IMR-90 (cell line): ENCODE data around the gene PLPP4. TPM values are rescaled to one million over a fixed set of nuclear protein-coding genes. Genes with fewer than 3 reads are reported as not detected.

Experiments
- ATAC-seq: fragments of 200-7000 bp; cut with Tn5 transposase; 2 replicates; pipeline ENCODE4 v1.9.1; 2020; ENCODE audit warnings: low read depth, mild to moderate bottlenecking, moderate library complexity
- BruUV-seq: library from RNA; stranded (reverse); fragments of 400-500 nt; replicated peaks from 2 replicates; lab custom pipeline; 2021; lab: Mats Ljungman, UMichigan
- CTCF ChIA-PET: fragments of 300-600 bp; formaldehyde crosslinking; extraction: SDS; loops from one replicate; lab custom pipeline; 2021; ENCODE audit warnings: antibody characterized with exemption; lab: Yijun Ruan, JAX
- POLR2A ChIA-PET: fragments of 300-600 bp; sonication (Branson Sonifier 250); formaldehyde crosslinking; loops from one replicate; lab custom pipeline; 2022; ENCODE audit warnings: antibody characterized with exemption; ENCODE audit not compliant: unreplicated experiment; lab: Charles Lee
- DNase-seq: peaks from one replicate; pipeline ENCODE4 v3.0.0; 2013
- H2AFZ ChIP-seq: replicated peaks from 2 replicates; pipeline ENCODE3; 2013; ENCODE audit warnings: low read length, mild to moderate bottlenecking; ENCODE audit not compliant: poor library complexity
- H2AK5ac ChIP-seq: 2 replicates; pipeline ENCODE4 v1.6.1; 2013; ENCODE audit warnings: low read depth, low read length, inconsistent platforms
- H2AK9ac ChIP-seq: replicated peaks from 2 replicates; pipeline ENCODE3; 2013; ENCODE audit warnings: mild to moderate bottlenecking, low read depth, low read length, moderate library complexity; ENCODE audit not compliant: poor library complexity
- H2BK120ac ChIP-seq: 2 replicates; pipeline ENCODE4 v1.6.1; 2013; ENCODE audit warnings: low read depth, low read length, inconsistent platforms
- H2BK15ac ChIP-seq: 3 replicates; pipeline ENCODE4 v1.6.1; 2013; ENCODE audit warnings: low read depth, low read length, inconsistent platforms
- H2BK20ac ChIP-seq: 2 replicates; pipeline ENCODE4 v1.6.1; 2013; ENCODE audit warnings: low read depth, mild to moderate bottlenecking, inconsistent platforms, low read length, moderate library complexity
- H2BK5ac ChIP-seq: 2 replicates; pipeline ENCODE4 v1.6.1; 2013; ENCODE audit warnings: mild to moderate bottlenecking, low read depth, low read length, inconsistent platforms; ENCODE audit not compliant: poor library complexity, severe bottlenecking
- H3K14ac ChIP-seq: replicated peaks from 2 replicates; pipeline ENCODE4 v1.6.1; 2013; ENCODE audit warnings: low read depth, low read length, inconsistent platforms
- H3K18ac ChIP-seq: 2 replicates; pipeline ENCODE4 v1.6.1; 2013; ENCODE audit warnings: low read depth, low read length, control low read depth
- H3K23ac ChIP-seq: 2 replicates; pipeline ENCODE4 v1.6.1; 2013; ENCODE audit warnings: low read depth, low read length, inconsistent platforms
- H3K27ac ChIP-seq: 2 replicates; pipeline ENCODE4 v1.5.1; 2013; ENCODE audit warnings: mild to moderate bottlenecking, control low read depth, low read length; ENCODE audit not compliant: insufficient read depth
- H3K27me3 ChIP-seq: 2 replicates; pipeline ENCODE4 v1.6.1; 2013; ENCODE audit warnings: low read length; ENCODE audit not compliant: control insufficient read depth, insufficient read depth
- H3K36me3 ChIP-seq: 2 replicates; pipeline ENCODE4 v1.6.1; 2013; ENCODE audit warnings: low read length, mixed read lengths; ENCODE audit not compliant: control insufficient read depth, insufficient read depth
- H3K4ac ChIP-seq: 2 replicates; pipeline ENCODE4 v1.6.1; 2013; ENCODE audit warnings: low read depth, low read length, inconsistent platforms
- H3K4me1 ChIP-seq: 2 replicates; pipeline ENCODE4 v1.6.1; 2013; ENCODE audit warnings: low read length, mixed read lengths; ENCODE audit not compliant: control insufficient read depth, insufficient read depth
- H3K4me2 ChIP-seq: 2 replicates; pipeline ENCODE4 v1.6.1; 2013; ENCODE audit warnings: low read depth, mild to moderate bottlenecking, control low read depth, low read length, moderate library complexity
- H3K4me3 ChIP-seq: 2 replicates; pipeline ENCODE4 v1.5.1; 2013; ENCODE audit warnings: low read depth, mild to moderate bottlenecking, control low read depth, low read length, moderate library complexity; ENCODE audit not compliant: insufficient read depth
- H3K56ac ChIP-seq: 2 replicates; pipeline ENCODE4 v1.6.1; 2013; ENCODE audit warnings: low read length, inconsistent platforms; ENCODE audit not compliant: insufficient read depth; ENCODE audit errors: extremely low read depth
- H3K79me1 ChIP-seq, 2 experiments: 2 replicates each; pipeline ENCODE4 v1.6.1; 2013; ENCODE audit warnings: low read length in 2 of 2, inconsistent platforms in 1 of 2, low read depth in 1 of 2
- H3K9ac ChIP-seq: 2 replicates; pipeline ENCODE4 v1.6.1; 2013; ENCODE audit warnings: low read depth, low read length, control low read depth
- H3K9me1 ChIP-seq: 2 replicates; pipeline ENCODE4 v1.6.1; 2013; ENCODE audit warnings: low read length, inconsistent platforms; ENCODE audit not compliant: insufficient read depth
- H3K9me3 ChIP-seq: 2 replicates; pipeline ENCODE4 v1.6.1; 2013; ENCODE audit warnings: low read length; ENCODE audit not compliant: control insufficient read depth, insufficient read depth
- H4K20me1 ChIP-seq: 2 replicates; pipeline ENCODE4 v1.6.1; 2013; ENCODE audit warnings: low read length, inconsistent platforms; ENCODE audit not compliant: insufficient read depth
- H4K5ac ChIP-seq: 2 replicates; pipeline ENCODE4 v1.6.1; 2013; ENCODE audit warnings: mild to moderate bottlenecking, low read depth, low read length, control low read depth
- H4K8ac ChIP-seq, 2 experiments: 2 replicates each; pipeline ENCODE4 v1.6.1; 2013; ENCODE audit warnings: low read depth in 2 of 2, low read length in 2 of 2, control low read depth in 1 of 2, inconsistent platforms in 1 of 2
- H4K91ac ChIP-seq: 2 replicates; pipeline ENCODE4 v1.6.1; 2013; ENCODE audit warnings: low read depth, low read length, inconsistent platforms; ENCODE audit not compliant: insufficient read depth
- BHLHE40 ChIP-seq: fragments of 150-350 bp; IDR thresholded peaks from 2 replicates; pipeline ENCODE4 v1.6.1; 2016; ENCODE audit warnings: mild to moderate bottlenecking, low read depth, low read length
- CEBPB ChIP-seq: IDR thresholded peaks from 2 replicates; pipeline ENCODE4 v1.6.1; 2012; ENCODE audit warnings: low read depth, low read length, improper control_type of control experiment
- CHD1 ChIP-seq: IDR thresholded peaks from 2 replicates; pipeline ENCODE4 v1.6.1; 2012; ENCODE audit warnings: low read depth, low read length, improper control_type of control experiment
- CTCF ChIP-seq: conservative IDR thresholded peaks from 2 replicates; pipeline ENCODE4 v1.5.1; 2012; ENCODE audit warnings: mild to moderate bottlenecking, low read depth, low read length, improper control_type of control experiment
- ELK1 ChIP-seq: fragments of 150-350 bp; IDR thresholded peaks from 2 replicates; pipeline ENCODE4 v1.6.1; 2016; ENCODE audit warnings: low read depth, mild to moderate bottlenecking, low read length, moderate library complexity, borderline replicate concordance
- FOS ChIP-seq: fragments of 150-350 bp; IDR thresholded peaks from 2 replicates; pipeline ENCODE4 v1.6.1; 2016; ENCODE audit warnings: low read depth, low read length
- MAFK ChIP-seq: IDR thresholded peaks from 2 replicates; pipeline ENCODE4 v1.6.1; 2012; ENCODE audit warnings: low read depth, low read length, improper control_type of control experiment
- MAZ ChIP-seq: IDR thresholded peaks from 2 replicates; pipeline ENCODE4 v1.6.1; 2012; ENCODE audit warnings: low read depth, mild to moderate bottlenecking, low read length, improper control_type of control experiment, moderate library complexity, borderline replicate concordance
- MXI1 ChIP-seq: IDR thresholded peaks from 2 replicates; pipeline ENCODE4 v1.6.1; 2012; ENCODE audit warnings: low read depth, mild to moderate bottlenecking, low read length, moderate library complexity, borderline replicate concordance
- NFE2L2 ChIP-seq: fragments of 150-350 bp; IDR thresholded peaks from 2 replicates; pipeline ENCODE4 v1.6.1; 2016; ENCODE audit warnings: low read depth, mild to moderate bottlenecking, low read length
- POLR2A ChIP-seq: IDR thresholded peaks from 2 replicates; pipeline ENCODE4 v1.6.1; 2012; ENCODE audit warnings: mild to moderate bottlenecking, low read depth, low read length
- RAD21 ChIP-seq: IDR thresholded peaks from 2 replicates; pipeline ENCODE4 v1.6.1; 2012; ENCODE audit warnings: low read length, improper control_type of control experiment
- RCOR1 ChIP-seq: IDR thresholded peaks from 2 replicates; pipeline ENCODE4 v1.6.1; 2012; ENCODE audit warnings: mild to moderate bottlenecking, low read length, improper control_type of control experiment; ENCODE audit not compliant: insufficient replicate concordance
- RFX5 ChIP-seq: IDR thresholded peaks from 2 replicates; pipeline ENCODE4 v1.8.0; 2012; ENCODE audit warnings: low read depth, mild to moderate bottlenecking, low read length, moderate library complexity
- SMC3 ChIP-seq: fragments of 150-350 bp; IDR thresholded peaks from 2 replicates; pipeline ENCODE4 v1.6.1; 2016; ENCODE audit warnings: low read depth, mild to moderate bottlenecking, antibody characterized with exemption, low read length, moderate library complexity
- USF2 ChIP-seq: fragments of 150-350 bp; IDR thresholded peaks from 2 replicates; pipeline ENCODE4 v1.6.1; 2017; ENCODE audit warnings: mild to moderate bottlenecking, antibody characterized with exemption, low read length, low read depth
- WGBS, 2 experiments: methylation state at CpG; one replicate each; pipeline versions ENCODE4 v1.1.5 to v1.1.7; 2013; ENCODE audit warnings: missing lambda C conversion rate in 2 of 2; ENCODE audit not compliant: insufficient read length in 1 of 2; ENCODE audit errors: extremely low coverage in 2 of 2; 5-methylcytosine and 5-hydroxymethylcytosine counted together
- dilution Hi-C: fragments of 300-500 bp; cut with HindIII; formaldehyde crosslinking; loops from one replicate; pipeline ENCODE4 v1.14.3; 2018; ENCODE audit warnings: low sequenced_read_pairs; ENCODE audit not compliant: unreplicated experiment
- in situ Hi-C: fragments of 300-500 bp; cut with MboI; formaldehyde crosslinking; loops from 3 replicates; pipeline ENCODE4 v1.14.3; 2019; ENCODE audit warnings: low sequenced_read_pairs, inconsistent platforms, mixed read lengths
- intact Hi-C: fragments of 100-400 bp; cut with micrococcal nuclease; formaldehyde crosslinking; loops from 2 replicates; pipeline ENCODE4 v1.10.0; 2022
- polyA plus RNA-seq, 3 experiments: library from polyadenylated mRNA; depleted of rRNA; stranded (reverse); fragments of >200 nt; gene quantifications; 2 replicates each; pipeline ENCODE4 v1.2.3, GENCODE V29; 2012; ENCODE audit warnings: low replicate concordance in 1 of 3
- total RNA-seq: library from RNA; depleted of rRNA; stranded (reverse); fragments of >200 nt; gene quantifications from 2 replicates; pipeline ENCODE4 v1.2.3, GENCODE V29; 2012

PLPP4 gene
- total and polyA plus RNA-seq, 2 of the 4 experiments (the other 2 are of a cell fraction), result 0.18 to 0.60 TPM

- Histone ChIP-seq H4K8ac (no peak overlapping the region), H2AK9ac (no peak overlapping the region), H3K4me1 (no peaks in the 10 kb centered on the region), H2AK5ac (no peak overlapping the region), H2AFZ (no peak overlapping the region), H3K9me3 (peaks cover 28% of the 10 kb centered on the region), H3K9ac (no peak overlapping the region), H2BK5ac (no peak overlapping the region), H4K91ac (no peak overlapping the region), H3K9me1 (no peaks in the 10 kb centered on the region), H3K79me1 (no peaks in the 10 kb centered on the region), H4K20me1 (no peaks in the 10 kb centered on the region), H3K23ac (no peak overlapping the region), H3K4ac (no peak overlapping the region), H4K5ac (no peak overlapping the region), H2BK120ac (no peak overlapping the region), H2BK20ac (no peak overlapping the region), H3K4me3 (no peak overlapping the region), H3K27me3 (no peaks in the 10 kb centered on the region), H3K36me3 (no peaks in the 10 kb centered on the region), H3K27ac (no peak overlapping the region), H2BK15ac (no peak overlapping the region), H3K18ac (no peak overlapping the region), H3K4me2 (no peak overlapping the region), H3K56ac (no peak overlapping the region), H3K14ac (no peak overlapping the region)
- CTCF ChIA-PET, result no interaction called here
- no CpG with 5 or more reads among the region's 3 CpGs for WGBS, 2 experiments
- no TSS peak for BruUV-seq
- dilution Hi-C loops, result no loop called here
- intact Hi-C loops, result no loop called here
- ATAC-seq (no peak), DNase-seq (no peak)
- in situ Hi-C loops, result no loop called here
- TF ChIP-seq FOS, result no peak
- TF ChIP-seq RAD21, result no peak
- TF ChIP-seq POLR2A, result no peak
- TF ChIP-seq BHLHE40, result no peak
- TF ChIP-seq MAZ, result no peak
- TF ChIP-seq SMC3, result no peak
- TF ChIP-seq MAFK, result no peak
- no peak for TF ChIP-seq ELK1
- TF ChIP-seq CEBPB, result no peak
- no peak for TF ChIP-seq CTCF
- no peak for TF ChIP-seq RFX5
- no peak for TF ChIP-seq RCOR1
- no peak for TF ChIP-seq USF2
- no peak for TF ChIP-seq NFE2L2
- TF ChIP-seq CHD1, result no peak
- no peak for TF ChIP-seq MXI1
- POLR2A ChIA-PET, result no interaction called here
Observed at GRCh38 chr10:120575411-120575810, 118.4 kb downstream of the PLPP4 start.
